Neuron (in vitro differentiated cells): ENCODE measurements around the gene SEMA4A.
"Not testable (repeated sequence)": the region's sequence is repeated elsewhere in the genome, so short reads cannot be mapped to it uniquely, and the experiment has no call there.

Experiments used
- H2AFZ ChIP-seq: one replicate; pipeline ENCODE4 v1.6.1; 2013; ENCODE audit warnings: low read depth, mild to moderate bottlenecking, inconsistent platforms, low read length, moderate library complexity
- H3K27me3 ChIP-seq: one replicate; pipeline ENCODE4 v1.6.1; 2013; ENCODE audit warnings: low read length; ENCODE audit not compliant: insufficient read depth
- H3K36me3 ChIP-seq: one replicate; pipeline ENCODE4 v1.6.1; 2013; ENCODE audit warnings: low read length; ENCODE audit not compliant: insufficient read depth
- H3K4me1 ChIP-seq: one replicate; pipeline ENCODE4 v1.6.1; 2013; ENCODE audit warnings: low read length; ENCODE audit not compliant: insufficient read depth
- H3K4me3 ChIP-seq: 2 replicates; pipeline ENCODE4 v1.5.1; 2013; ENCODE audit warnings: mild to moderate bottlenecking, low read length, moderate library complexity
- H3K9me3 ChIP-seq: one replicate; pipeline ENCODE4 v1.6.1; 2013; ENCODE audit warnings: low read length

The SEMA4A gene

GRCh38 chr1:156213644-156213966 lies 60.2 kb downstream of the SEMA4A start:
- Histone ChIP-seq H2AFZ (peak overlapping the region; percentile 35), H3K4me3 (peak overlapping the region; percentile 99), H3K36me3 (peaks cover 31% of the 10 kb centered on the region), H3K9me3 (no peaks in the 10 kb centered on the region), H3K4me1 (peaks cover 10% of the 10 kb centered on the region), H3K27me3 (no peaks in the 10 kb centered on the region)

- no peaks in the 10 kb centered on the region for H3K9me3 ChIP-seq
- H2AFZ ChIP-seq, result no peak overlapping the region
- peaks cover 27% of the 10 kb centered on the region for H3K36me3 ChIP-seq
- H3K4me3 ChIP-seq, result peak overlapping the region; percentile 99
- no peaks in the 10 kb centered on the region for H3K27me3 ChIP-seq
- H3K4me1 ChIP-seq, result peaks cover 10% of the 10 kb centered on the region
Observed at GRCh38 chr1:156214024-156214748, 60.8 kb downstream of the SEMA4A start.

DNA sequence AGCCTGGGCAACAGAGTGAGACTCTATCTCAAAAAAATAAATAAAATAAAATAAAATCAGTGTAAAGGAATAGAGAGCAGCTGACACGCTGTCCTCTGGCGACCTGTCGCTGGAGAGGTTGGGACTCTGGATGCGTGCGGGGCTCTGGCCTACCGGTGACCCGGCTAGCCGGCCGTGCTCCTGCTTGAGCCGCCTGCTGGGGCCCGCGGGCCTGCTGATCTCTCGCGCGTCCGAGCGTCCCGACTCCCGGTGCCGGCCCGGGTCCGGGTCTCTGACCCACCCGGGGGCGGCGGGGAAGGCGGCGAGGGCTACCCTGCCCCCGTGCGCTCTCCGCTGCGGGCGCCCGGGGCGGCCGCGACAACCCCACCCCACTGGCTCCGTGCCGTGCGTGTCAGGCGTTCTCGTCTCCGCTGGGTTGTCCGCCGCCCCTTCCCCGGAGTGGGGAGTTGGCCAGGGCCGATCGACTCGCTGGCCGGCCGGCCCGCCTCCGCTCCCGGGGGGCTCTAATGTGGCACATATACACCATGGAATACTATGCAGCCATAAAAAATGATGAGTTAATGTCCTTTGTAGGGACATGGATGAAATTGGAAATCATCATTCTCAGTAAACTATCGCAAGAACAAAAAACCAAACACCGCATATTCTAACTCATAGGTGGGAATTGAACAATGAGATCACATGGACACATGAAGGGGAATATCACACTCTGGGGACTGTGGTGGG lies 63.1 kb downstream of the SEMA4A start:
- H3K9me3 ChIP-seq, result not testable (repeated sequence)

DNA sequence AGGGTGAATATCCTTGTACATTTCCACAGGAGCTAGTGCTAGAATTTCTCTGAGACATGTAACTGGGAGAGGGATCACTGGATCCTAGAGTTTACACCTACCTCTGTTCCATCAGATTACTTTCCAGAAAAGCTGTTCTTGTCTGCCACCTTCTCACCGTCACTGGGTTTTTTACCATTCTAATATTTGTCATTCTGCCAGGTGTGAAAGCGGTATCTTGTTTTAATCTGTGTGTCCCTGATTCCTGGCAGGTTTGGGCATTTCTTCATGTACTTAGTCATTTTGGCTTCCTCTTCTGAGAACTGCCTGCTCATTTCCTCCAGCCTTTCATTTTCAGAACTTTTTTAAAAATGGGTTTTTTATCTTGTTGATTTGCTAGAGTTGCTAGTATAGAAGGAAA lies 64.5 kb downstream of the SEMA4A start:
- Histone ChIP-seq H3K4me1 (peaks cover 3% of the 10 kb centered on the region), H3K27me3 (no peaks in the 10 kb centered on the region), H3K9me3 (no peaks in the 10 kb centered on the region), H2AFZ (no peak overlapping the region), H3K4me3 (no peak overlapping the region), H3K36me3 (peaks cover 26% of the 10 kb centered on the region)

More for the DNA sequence above, 63.1 kb downstream of the SEMA4A start:
- H3K36me3 ChIP-seq, result peaks cover 21% of the 10 kb centered on the region
- not testable (repeated sequence) for H3K27me3 ChIP-seq, H3K4me1 ChIP-seq, H3K4me3 ChIP-seq, H2AFZ ChIP-seq

- no peak overlapping the region for H2AFZ ChIP-seq
- H3K36me3 ChIP-seq, result peaks cover 32% of the 10 kb centered on the region
- no peaks in the 10 kb centered on the region for H3K9me3 ChIP-seq
- H3K4me1 ChIP-seq, result peaks cover under 1% of the 10 kb centered on the region
- no peak overlapping the region for H3K4me3 ChIP-seq
- H3K27me3 ChIP-seq, result no peaks in the 10 kb centered on the region
Observed at GRCh38 chr1:156220226-156220625, 66.8 kb downstream of the SEMA4A start.

DNA sequence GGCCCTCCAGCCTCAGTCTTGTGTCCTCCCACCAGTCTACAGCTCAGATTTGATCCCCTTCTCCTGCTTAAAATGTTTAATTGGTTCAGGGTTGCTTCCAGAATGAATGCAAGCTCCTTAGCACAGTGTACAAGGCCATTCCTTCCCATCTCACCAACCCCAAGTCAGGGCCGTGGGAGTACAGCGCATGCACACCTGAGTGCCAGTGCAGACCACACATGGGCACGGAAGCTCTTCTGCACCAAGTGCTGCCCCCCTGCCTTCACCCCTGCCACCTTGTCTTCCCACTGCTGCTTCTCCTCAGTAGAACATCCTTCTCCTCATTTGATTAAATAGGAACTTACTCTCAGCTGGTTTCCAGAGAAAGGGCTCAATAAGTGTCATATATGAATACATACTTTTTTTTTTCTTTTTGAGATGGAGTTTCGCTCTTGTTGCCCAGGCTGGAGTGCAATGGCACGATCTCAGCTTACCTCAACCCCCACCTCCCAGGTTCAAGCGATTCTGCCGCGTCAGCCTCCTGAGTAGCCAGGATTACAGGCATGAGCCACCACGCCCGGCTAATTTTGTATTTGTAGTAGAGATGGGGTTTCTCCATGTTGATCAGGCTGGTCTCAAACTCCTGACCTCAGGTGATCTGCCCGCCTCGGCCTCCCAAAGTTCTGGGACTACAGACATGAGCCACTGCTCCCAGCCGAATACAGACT lies 68.8 kb downstream of the SEMA4A start:
- peaks cover 37% of the 10 kb centered on the region for H3K36me3 ChIP-seq
- no peaks in the 10 kb centered on the region for H3K27me3 ChIP-seq
- no peak overlapping the region for H3K4me3 ChIP-seq
- H3K4me1 ChIP-seq, result peaks cover 2% of the 10 kb centered on the region
- no peak overlapping the region for H2AFZ ChIP-seq
- no peaks in the 10 kb centered on the region for H3K9me3 ChIP-seq

DNA sequence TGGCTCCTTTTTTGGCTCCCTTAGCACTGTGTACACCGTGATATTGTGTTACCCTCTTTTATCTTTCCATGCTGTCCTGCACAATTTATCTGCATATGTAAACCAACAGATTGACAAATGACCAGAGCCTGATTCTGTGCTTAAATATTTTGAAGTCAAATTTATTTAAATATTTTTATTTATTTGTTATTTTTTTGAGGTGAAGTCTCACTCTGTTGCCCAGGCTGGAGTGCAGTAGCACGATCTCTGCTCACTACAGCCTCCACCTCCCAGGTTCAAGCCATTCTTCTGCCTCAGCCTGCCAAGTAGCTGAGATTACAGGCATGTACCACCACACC lies 72.3 kb downstream of the SEMA4A start:
- Histone ChIP-seq H3K9me3 (no peaks in the 10 kb centered on the region), H3K27me3 (no peaks in the 10 kb centered on the region), H3K36me3 (peaks cover 52% of the 10 kb centered on the region), H3K4me3 (no peak overlapping the region), H3K4me1 (peaks cover 2% of the 10 kb centered on the region), H2AFZ (no peak overlapping the region)

- Histone ChIP-seq H2AFZ (no peak overlapping the region), H3K9me3 (no peaks in the 10 kb centered on the region)
Observed at GRCh38 chr1:156226116-156226538, 72.7 kb downstream of the SEMA4A start.

GRCh38 chr1:156226782-156227181 lies 73.4 kb downstream of the SEMA4A start:
- H3K27me3 ChIP-seq, result no peaks in the 10 kb centered on the region
- H3K4me3 ChIP-seq, result no peak overlapping the region
- peaks cover 43% of the 10 kb centered on the region for H3K36me3 ChIP-seq
- H3K9me3 ChIP-seq, result no peaks in the 10 kb centered on the region
- no peak overlapping the region for H2AFZ ChIP-seq
- H3K4me1 ChIP-seq, result peaks cover 2% of the 10 kb centered on the region

More at GRCh38 chr1:156226116-156226538, 72.7 kb downstream of the SEMA4A start:
- H3K4me3 ChIP-seq, result no peak overlapping the region
- H3K4me1 ChIP-seq, result peaks cover 2% of the 10 kb centered on the region
- peaks cover 47% of the 10 kb centered on the region for H3K36me3 ChIP-seq
- no peaks in the 10 kb centered on the region for H3K27me3 ChIP-seq
